ENCODE results near the gene C10orf105. TPM values are rescaled to one million over a fixed set of nuclear protein-coding genes. Genes with fewer than 3 reads are reported as not detected.
A peak's percentile ranks its signal among the peaks of the same experiment; 100 is the strongest.

Gene C10orf105
- total RNA-seq, 2 experiments from 2014 or later: 0.09 to 0.15 TPM

GRCh38 chr10:71761541-71762113 is 42.0 kb upstream of the C10orf105 start:
- intact Hi-C loops (cut with micrococcal nuclease; ENCODE audit: unreplicated experiment): no loop called here

GRCh38 chr10:71761105-71761511 is 41.5 kb upstream of the C10orf105 start:
- Histone ChIP-seq H3K4me3 (ENCODE audit: low read depth, low read length, poor library complexity, severe bottlenecking) (no peak overlapping the region), H3K27ac (ENCODE audit: low read depth, low read length, poor library complexity, severe bottlenecking) (no peak overlapping the region), H3K36me3 (ENCODE audit: insufficient read depth, low read length) (no peaks in the 10 kb centered on the region), H3K4me1 (ENCODE audit: insufficient read depth, low read length, poor library complexity, severe bottlenecking) (peaks cover 13% of the 10 kb centered on the region), H4K20me1 (ENCODE audit: insufficient read depth, low read length) (no peaks in the 10 kb centered on the region), H3K9me2 (ENCODE audit: insufficient read depth, low read length) (no peaks in the 10 kb centered on the region), H3K4me2 (ENCODE audit: low read length) (no peak overlapping the region), H3K9me3 (ENCODE audit: low read length) (no peaks in the 10 kb centered on the region), H3K79me2 (ENCODE audit: insufficient read depth, low read depth, low read length) (no peaks in the 10 kb centered on the region), H2AFZ (ENCODE audit: low read length) (no peak overlapping the region)
- intact Hi-C loops (cut with micrococcal nuclease; ENCODE audit: unreplicated experiment): no loop called here
- DNase-seq (ENCODE audit: low spot score): no peak
- no peak for TF ChIP-seq CTCF (conservative IDR thresholded peaks at IDR 0.05; ENCODE audit: low read length)
- no peak for TF ChIP-seq EZH2phosphoT487 (IDR thresholded peaks at IDR 0.05; ENCODE audit: borderline replicate concordance, low read depth, low read length)
- POLR2A ChIA-PET: no interaction called here
- no TSS peak for BruUV-seq (replicated peaks)
- CTCF ChIA-PET (ENCODE audit: unreplicated experiment): no interaction called here

More at GRCh38 chr10:71761541-71762113, 42.0 kb upstream of the C10orf105 start:
- H3K9me2 ChIP-seq (ENCODE audit: insufficient read depth, low read length): no peaks in the 10 kb centered on the region
- DNase-seq (ENCODE audit: low spot score): no peak
- H2AFZ ChIP-seq (ENCODE audit: low read length): no peak overlapping the region
- CTCF ChIA-PET (ENCODE audit: unreplicated experiment): no interaction called here
- H3K4me2 ChIP-seq (ENCODE audit: low read length): no peak overlapping the region
- no peak overlapping the region for H3K4me3 ChIP-seq (ENCODE audit: low read depth, low read length, poor library complexity, severe bottlenecking)
- no peaks in the 10 kb centered on the region for H4K20me1 ChIP-seq (ENCODE audit: insufficient read depth, low read length)
- TF ChIP-seq EZH2phosphoT487 (IDR thresholded peaks at IDR 0.05; ENCODE audit: borderline replicate concordance, low read depth, low read length) (no peak), CTCF (conservative IDR thresholded peaks at IDR 0.05; ENCODE audit: low read length) (peak; percentile 28)
- H3K4me1 ChIP-seq (ENCODE audit: insufficient read depth, low read length, poor library complexity, severe bottlenecking): peaks cover 8% of the 10 kb centered on the region
- H3K27ac ChIP-seq (ENCODE audit: low read depth, low read length, poor library complexity, severe bottlenecking): no peak overlapping the region
- H3K9me3 ChIP-seq (ENCODE audit: low read length): no peaks in the 10 kb centered on the region
- POLR2A ChIA-PET: no interaction called here
- no TSS peak for BruUV-seq (replicated peaks)
- no peaks in the 10 kb centered on the region for H3K36me3 ChIP-seq (ENCODE audit: insufficient read depth, low read length)
- no peaks in the 10 kb centered on the region for H3K79me2 ChIP-seq (ENCODE audit: insufficient read depth, low read depth, low read length)

GRCh38 chr10:71757399-71757922 is 37.9 kb upstream of the C10orf105 start:
- POLR2A ChIA-PET: interaction anchor here (0.8 to 1.8 kb wide), 5 partner anchors 10 to 52 kb away, joined by 3 to 5 read pairs (median 5); no protein-coding TSS in a partner anchor
- no peaks in the 10 kb centered on the region for H3K36me3 ChIP-seq (ENCODE audit: insufficient read depth, low read length)
- no peaks in the 10 kb centered on the region for H3K9me2 ChIP-seq (ENCODE audit: insufficient read depth, low read length)
- H3K4me3 ChIP-seq (ENCODE audit: low read depth, low read length, poor library complexity, severe bottlenecking): no peak overlapping the region
- no peak overlapping the region for H3K4me2 ChIP-seq (ENCODE audit: low read length)
- H3K27ac ChIP-seq (ENCODE audit: low read depth, low read length, poor library complexity, severe bottlenecking): no peak overlapping the region
- DNase-seq (ENCODE audit: low spot score): no peak
- CTCF ChIA-PET (ENCODE audit: unreplicated experiment): interaction anchor here (0.5 to 1.1 kb wide), 3 partner anchors 9 to 54 kb away, joined by 3 to 4 read pairs (median 3); no protein-coding TSS in a partner anchor
- no TSS peak for BruUV-seq (replicated peaks)
- TF ChIP-seq EZH2phosphoT487 (IDR thresholded peaks at IDR 0.05; ENCODE audit: borderline replicate concordance, low read depth, low read length) (no peak), CTCF (conservative IDR thresholded peaks at IDR 0.05; ENCODE audit: low read length) (no peak)
- no peaks in the 10 kb centered on the region for H3K79me2 ChIP-seq (ENCODE audit: insufficient read depth, low read depth, low read length)
- no peaks in the 10 kb centered on the region for H4K20me1 ChIP-seq (ENCODE audit: insufficient read depth, low read length)
- H3K4me1 ChIP-seq (ENCODE audit: insufficient read depth, low read length, poor library complexity, severe bottlenecking): peaks cover 41% of the 10 kb centered on the region
- intact Hi-C loops (cut with micrococcal nuclease; ENCODE audit: unreplicated experiment): no loop called here
- no peaks in the 10 kb centered on the region for H3K9me3 ChIP-seq (ENCODE audit: low read length)
- H2AFZ ChIP-seq (ENCODE audit: low read length): peak overlapping the region; percentile 2; the same call in 1 of the 2 replicates

Measured in OCI-LY7 (cell line).